Chondrocyte (in vitro differentiated cells): ENCODE measurements around the gene LRRK1. TPM values are rescaled to one million over a fixed set of nuclear protein-coding genes. Genes with fewer than 3 reads are reported as not detected.

ENCODE experiments used
- DNase-seq: peaks from one replicate; pipeline ENCODE4 v3.0.0; 2021; ENCODE audit warnings: mixed read lengths, low spot score
- H3K27ac Mint-ChIP-seq: one replicate; pipeline ENCODE4 v1.8.0; 2021; ENCODE audit warnings: mild to moderate bottlenecking, moderate library complexity, mixed read lengths; ENCODE audit not compliant: unreplicated experiment
- H3K27me3 Mint-ChIP-seq: 2 replicates; pipeline ENCODE4 v1.8.0; 2021; ENCODE audit warnings: low read depth, mixed read lengths
- H3K36me3 Mint-ChIP-seq: 2 replicates; pipeline ENCODE4 v1.8.0; 2021; ENCODE audit warnings: low read depth, mixed read lengths
- H3K4me1 Mint-ChIP-seq: 2 replicates; pipeline ENCODE4 v1.8.0; 2021; ENCODE audit warnings: low read depth, mild to moderate bottlenecking, mixed read lengths
- H3K4me3 Mint-ChIP-seq: one replicate; pipeline ENCODE4 v1.8.0; 2021; ENCODE audit warnings: mild to moderate bottlenecking, moderate library complexity, mixed read lengths; ENCODE audit not compliant: unreplicated experiment
- H3K9me3 Mint-ChIP-seq: 2 replicates; pipeline ENCODE4 v1.8.0; 2021; ENCODE audit warnings: low read depth, mixed read lengths
- CTCF ChIP-seq: fragments of 200-600 bp; sonication (generic); IDR thresholded peaks from 2 replicates; pipeline ENCODE4 v1.5.0; 2021; ENCODE audit warnings: antibody characterized with exemption, mild to moderate bottlenecking, moderate library complexity
- total RNA-seq: library from RNA; stranded (reverse); gene quantifications from 3 replicates; pipeline ENCODE4 v1.2.1, GENCODE V29; 2021

LRRK1 gene
- total RNA-seq, 1 donor from 2014 or later = 10.1 TPM

GRCh38 chr15:100939791-100940190 is 20.6 kb downstream of the LRRK1 start:
- Mint-ChIP-seq H3K9me3 (no peaks in the 10 kb centered on the region), H3K36me3 (no peaks in the 10 kb centered on the region), H3K4me1 (peaks cover 14% of the 10 kb centered on the region), H3K4me3 (no peak overlapping the region), H3K27ac (no peak overlapping the region), H3K27me3 (no peaks in the 10 kb centered on the region)
- no peak for TF ChIP-seq CTCF
- DNase-seq = no peak

DNA sequence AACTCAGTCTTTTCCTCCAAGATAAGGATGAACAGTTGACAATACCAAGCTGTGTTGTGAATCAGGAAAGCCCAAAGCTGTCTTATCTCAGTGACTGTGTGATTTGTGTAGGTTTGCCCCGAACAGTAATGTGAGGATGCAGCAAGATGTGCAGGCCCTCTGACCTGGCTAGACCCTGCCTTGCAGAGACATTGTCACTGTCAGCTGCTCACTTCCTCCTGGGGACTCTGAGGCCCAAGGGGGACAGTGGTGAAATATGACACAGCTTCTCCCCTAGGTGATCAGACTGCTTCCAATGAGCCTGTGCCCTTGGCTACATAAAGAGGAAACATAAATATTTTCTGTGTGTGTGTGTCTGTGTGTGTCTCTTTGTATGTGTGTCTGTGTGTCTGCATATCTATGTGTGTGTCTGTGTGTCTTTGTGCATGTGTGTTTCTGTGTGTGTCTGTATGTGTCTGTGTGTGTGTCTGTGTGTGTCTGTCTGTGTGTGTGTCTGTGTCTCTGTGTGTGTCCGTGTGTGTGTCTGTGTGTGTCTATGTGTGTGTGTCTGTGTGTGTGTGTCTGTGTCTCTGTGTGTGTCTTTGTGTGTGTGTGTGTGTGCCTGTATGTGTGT is 21.7 kb downstream of the LRRK1 start:
- no peak for DNase-seq
- Mint-ChIP-seq H3K36me3 (no peaks in the 10 kb centered on the region), H3K27ac (no peak overlapping the region), H3K9me3 (no peaks in the 10 kb centered on the region), H3K4me1 (peaks cover 14% of the 10 kb centered on the region), H3K27me3 (no peaks in the 10 kb centered on the region), H3K4me3 (no peak overlapping the region)
- no peak for TF ChIP-seq CTCF

DNA sequence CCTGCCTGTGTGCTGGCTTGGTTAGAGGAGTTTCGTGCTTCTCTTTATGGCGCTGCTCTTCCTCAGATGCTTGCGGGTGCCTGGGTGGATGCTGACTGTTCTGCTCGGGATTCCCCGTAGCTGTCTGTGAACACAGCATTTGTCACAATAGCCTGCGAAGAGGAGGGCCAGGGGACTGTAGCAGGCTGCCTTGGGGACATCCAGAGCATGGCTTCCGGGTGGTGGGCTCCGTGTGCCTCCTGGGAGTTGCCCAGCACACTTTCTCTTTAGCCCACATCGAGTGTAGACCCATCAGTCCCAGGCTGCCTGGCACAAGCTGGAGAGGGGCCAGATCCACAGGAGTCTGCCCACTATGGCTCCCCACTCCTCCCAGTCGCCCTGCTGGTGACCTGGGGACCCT is 22.4 kb downstream of the LRRK1 start:
- no peak for DNase-seq
- Mint-ChIP-seq H3K4me1 (peaks cover 14% of the 10 kb centered on the region), H3K36me3 (no peaks in the 10 kb centered on the region), H3K27ac (no peak overlapping the region), H3K9me3 (no peaks in the 10 kb centered on the region), H3K4me3 (no peak overlapping the region), H3K27me3 (no peaks in the 10 kb centered on the region)
- no peak for TF ChIP-seq CTCF

GRCh38 chr15:100942656-100943425 is 23.7 kb downstream of the LRRK1 start:
- Mint-ChIP-seq H3K36me3 (no peaks in the 10 kb centered on the region), H3K4me1 (peaks cover 18% of the 10 kb centered on the region), H3K9me3 (no peaks in the 10 kb centered on the region), H3K4me3 (no peak overlapping the region), H3K27me3 (no peaks in the 10 kb centered on the region), H3K27ac (no peak overlapping the region)
- no peak for TF ChIP-seq CTCF
- no peak for DNase-seq

DNA sequence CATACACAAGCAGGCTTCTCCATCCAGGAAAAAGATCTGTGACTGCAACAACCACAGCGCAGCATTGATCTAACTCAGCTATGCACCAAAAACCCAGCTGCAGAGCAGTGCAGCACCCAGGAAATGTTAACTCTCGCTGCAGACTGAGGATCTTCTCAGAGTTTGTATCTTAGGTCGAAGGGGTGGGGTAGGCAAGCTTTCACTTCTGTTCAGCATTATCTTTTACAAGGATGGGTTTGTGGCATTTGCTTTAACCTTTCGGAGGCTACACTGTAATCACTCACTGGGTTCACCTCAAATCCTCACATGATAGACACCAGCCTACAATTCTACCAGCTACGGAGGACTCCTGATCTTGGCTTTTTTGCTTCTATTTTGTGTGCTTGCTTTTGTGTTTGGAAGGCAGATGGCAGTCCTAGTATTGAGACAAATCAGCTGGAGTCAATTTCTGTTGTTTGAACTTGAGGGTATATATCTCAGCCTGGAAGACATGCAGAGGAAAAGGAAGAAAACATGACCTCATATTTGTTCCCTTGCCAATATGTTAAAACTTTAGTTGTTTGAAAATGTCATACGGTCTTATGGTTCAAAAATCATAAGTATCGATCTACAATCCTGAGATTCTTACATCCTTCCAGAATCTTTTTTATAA is 25.2 kb downstream of the LRRK1 start:
- no peak for DNase-seq
- no peak overlapping the region for H3K4me3 Mint-ChIP-seq
- H3K36me3 Mint-ChIP-seq = peaks cover 4% of the 10 kb centered on the region
- H3K27ac Mint-ChIP-seq = no peak overlapping the region
- no peak for TF ChIP-seq CTCF
- H3K4me1 Mint-ChIP-seq = peaks cover 25% of the 10 kb centered on the region
- H3K9me3 Mint-ChIP-seq = peaks cover 3% of the 10 kb centered on the region
- H3K27me3 Mint-ChIP-seq = no peaks in the 10 kb centered on the region
